ENCODE measurements around the gene MIDN. TPM values are rescaled to one million over a fixed set of nuclear protein-coding genes. Genes with fewer than 3 reads are reported as not detected.

MIDN gene
- total RNA-seq, 2 donors from 2014 or later, result 35.8 to 42.9 TPM

GRCh38 chr19:1263188-1263587 is 14.8 kb downstream of the MIDN start:
- Histone ChIP-seq H3K9me3 (no peaks in the 10 kb centered on the region), H3K4me3 (no peak overlapping the region), H3K27ac (peak overlapping the region; percentile 89 to 100), H3K4me1 (replicated peaks) (peaks cover 47% of the 10 kb centered on the region), H3K36me3 (no peaks in the 10 kb centered on the region), H3K27me3 (replicated peaks; ENCODE audit: insufficient read depth) (no peaks in the 10 kb centered on the region)
- WGBS, result 74% methylated on average over 5 of the region's 5 CpGs
- TF ChIP-seq POLR2A (IDR thresholded peaks at IDR 0.05) (no peak), POLR2AphosphoS5 (IDR thresholded peaks at IDR 0.05) (no peak)
- TF ChIP-seq, protein P1, sequence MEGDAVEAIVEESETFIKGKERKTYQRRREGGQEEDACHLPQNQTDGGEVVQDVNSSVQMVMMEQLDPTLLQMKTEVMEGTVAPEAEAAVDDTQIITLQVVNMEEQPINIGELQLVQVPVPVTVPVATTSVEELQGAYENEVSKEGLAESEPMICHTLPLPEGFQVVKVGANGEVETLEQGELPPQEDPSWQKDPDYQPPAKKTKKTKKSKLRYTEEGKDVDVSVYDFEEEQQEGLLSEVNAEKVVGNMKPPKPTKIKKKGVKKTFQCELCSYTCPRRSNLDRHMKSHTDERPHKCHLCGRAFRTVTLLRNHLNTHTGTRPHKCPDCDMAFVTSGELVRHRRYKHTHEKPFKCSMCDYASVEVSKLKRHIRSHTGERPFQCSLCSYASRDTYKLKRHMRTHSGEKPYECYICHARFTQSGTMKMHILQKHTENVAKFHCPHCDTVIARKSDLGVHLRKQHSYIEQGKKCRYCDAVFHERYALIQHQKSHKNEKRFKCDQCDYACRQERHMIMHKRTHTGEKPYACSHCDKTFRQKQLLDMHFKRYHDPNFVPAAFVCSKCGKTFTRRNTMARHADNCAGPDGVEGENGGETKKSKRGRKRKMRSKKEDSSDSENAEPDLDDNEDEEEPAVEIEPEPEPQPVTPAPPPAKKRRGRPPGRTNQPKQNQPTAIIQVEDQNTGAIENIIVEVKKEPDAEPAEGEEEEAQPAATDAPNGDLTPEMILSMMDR (IDR thresholded peaks at IDR 0.05), result no peak
- DNase-seq (ENCODE audit: low spot score), result no peak
- intact Hi-C loops (cut with DNase I), result no loop called here

DNA sequence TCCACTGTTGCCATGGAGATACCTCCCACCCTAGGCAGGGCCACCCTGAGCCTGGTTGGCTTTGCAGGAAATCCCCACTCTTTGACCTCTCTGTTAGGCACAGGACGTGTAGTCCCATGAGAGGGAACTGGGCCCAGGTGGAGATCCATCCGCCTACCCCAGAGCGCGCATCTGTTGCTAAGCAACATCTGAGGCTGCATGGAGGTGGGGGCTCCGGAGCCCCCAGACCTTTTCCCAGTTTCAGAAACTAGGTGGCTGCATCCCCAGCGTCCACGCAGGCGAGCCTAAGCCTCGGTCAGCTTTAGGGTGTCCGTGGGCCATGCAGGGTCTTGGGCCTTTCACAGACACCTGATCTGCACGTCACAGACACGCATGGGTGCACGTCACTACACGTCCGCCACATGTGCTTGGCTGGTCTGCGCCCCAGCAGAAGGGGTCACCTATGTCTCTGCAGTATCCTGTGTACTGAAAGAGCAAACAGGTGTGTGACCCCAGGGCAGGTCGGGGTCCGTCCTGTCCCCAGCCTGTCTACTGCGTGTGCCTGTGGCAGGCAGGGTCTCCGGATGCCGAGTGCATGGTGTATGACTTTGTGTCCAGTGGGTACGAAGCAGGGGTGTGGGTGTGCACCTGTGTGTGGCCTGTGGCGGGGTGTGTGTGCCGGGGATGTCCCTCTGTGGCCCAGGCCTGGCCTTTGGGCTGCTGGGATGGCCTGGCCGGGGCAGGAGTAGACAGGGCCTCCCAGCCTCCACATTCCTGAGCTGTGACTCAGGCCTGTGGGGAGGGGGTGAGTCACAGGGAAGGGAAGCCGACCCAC is 16.6 kb downstream of the MIDN start:
- H3K36me3 ChIP-seq, result no peaks in the 10 kb centered on the region
- no peaks in the 10 kb centered on the region for H3K27me3 ChIP-seq (replicated peaks; ENCODE audit: insufficient read depth)
- intact Hi-C loops (cut with DNase I), result no loop called here
- no peaks in the 10 kb centered on the region for H3K9me3 ChIP-seq
- peak; percentile 23 for DNase-seq (ENCODE audit: low spot score)
- peak; percentile 36 for TF ChIP-seq POLR2AphosphoS5 (IDR thresholded peaks at IDR 0.05)
- TF ChIP-seq, protein P1 (IDR thresholded peaks at IDR 0.05), result no peak
- peak overlapping the region; percentile 82 to 88 for H3K27ac ChIP-seq
- WGBS, result 75% methylated on average over 24 of the region's 26 CpGs
- H3K4me3 ChIP-seq, result no peak overlapping the region
- H3K4me1 ChIP-seq (replicated peaks), result peaks cover 40% of the 10 kb centered on the region

GRCh38 chr19:1265615-1266128 is 17.3 kb downstream of the MIDN start:
- peak; percentile 38 for DNase-seq (ENCODE audit: low spot score)
- Histone ChIP-seq H3K27ac (peak overlapping the region; percentile 82 to 88), H3K4me1 (replicated peaks) (peaks cover 39% of the 10 kb centered on the region), H3K4me3 (peak overlapping the region; percentile 29 to 51), H3K27me3 (replicated peaks; ENCODE audit: insufficient read depth) (no peaks in the 10 kb centered on the region), H3K36me3 (no peaks in the 10 kb centered on the region), H3K9me3 (no peaks in the 10 kb centered on the region)
- 18% methylated on average over 15 of the region's 28 CpGs for WGBS
- TF ChIP-seq POLR2A (IDR thresholded peaks at IDR 0.05), result no peak
- TF ChIP-seq, protein P1 (IDR thresholded peaks at IDR 0.05), result no peak
- no peak for TF ChIP-seq POLR2AphosphoS5 (IDR thresholded peaks at IDR 0.05)
- intact Hi-C loops (cut with DNase I), result loop anchor here (1.0 kb wide), 1 partner anchor 21 kb away; no protein-coding TSS in a partner anchor

- H3K27me3 ChIP-seq (replicated peaks; ENCODE audit: insufficient read depth), result no peaks in the 10 kb centered on the region
- peak overlapping the region; percentile 29 to 51 for H3K4me3 ChIP-seq
- H3K4me1 ChIP-seq (replicated peaks), result peaks cover 44% of the 10 kb centered on the region
- intact Hi-C loops (cut with DNase I), result loop anchor here (1.0 kb wide), 1 partner anchor 22 kb away; no protein-coding TSS in a partner anchor
- TF ChIP-seq POLR2A (IDR thresholded peaks at IDR 0.05), result no peak
- peak; percentile 52 for TF ChIP-seq POLR2AphosphoS5 (IDR thresholded peaks at IDR 0.05)
- TF ChIP-seq, protein P1 (IDR thresholded peaks at IDR 0.05), result peak in 1 of 4 experiments; percentile 11
- peaks cover 0 to 5% of the 10 kb centered on the region in 2 donors for H3K36me3 ChIP-seq
- peak overlapping the region; percentile 82 to 88 for H3K27ac ChIP-seq
- H3K9me3 ChIP-seq, result no peaks in the 10 kb centered on the region
- peak; percentile 73 for DNase-seq (ENCODE audit: low spot score)
- 5% methylated on average over 55 of the region's 84 CpGs for WGBS
Observed at GRCh38 chr19:1266129-1266915, 17.9 kb downstream of the MIDN start.
